Measurements from ENCODE around the gene IQCB1. TPM values are rescaled to one million over a fixed set of nuclear protein-coding genes. Genes with fewer than 3 reads are reported as not detected.

Gene IQCB1
- total RNA-seq, 4 donors from 2014 or later = 8.2 to 33.8 (median 23.3) TPM

- intact Hi-C loops (cut with DNase I) = no loop called here
- 74 to 78% methylated on average over 2 of the region's 2 CpGs for WGBS, 2 donors
- peaks cover 0 to 6% (median 0%) of the 10 kb centered on the region in 3 donors for H3K36me3 ChIP-seq
- H3K9me3 ChIP-seq = no peaks in the 10 kb centered on the region
- H3K27me3 ChIP-seq = no peaks in the 10 kb centered on the region
- H3K27ac ChIP-seq = no peak overlapping the region
- TF ChIP-seq POLR2A (IDR thresholded peaks at IDR 0.05) = no peak
- no peak for TF ChIP-seq CTCF (IDR thresholded peaks at IDR 0.05)
- no peak for DNase-seq
- no peak overlapping the region for H3K4me3 ChIP-seq
- H3K4me1 ChIP-seq = peaks cover 0 to 10% (median 3%) of the 10 kb centered on the region in 3 donors
These were observed 94.0 kb downstream of the IQCB1 start for GRCh38 chr3:121740896-121741295.

- H3K27me3 ChIP-seq = no peaks in the 10 kb centered on the region
- H3K4me1 ChIP-seq = peaks cover 0 to 4% (median 2%) of the 10 kb centered on the region in 3 donors
- peaks cover 0 to 6% (median 0%) of the 10 kb centered on the region in 3 donors for H3K36me3 ChIP-seq
- TF ChIP-seq CTCF (IDR thresholded peaks at IDR 0.05) (no peak), POLR2A (IDR thresholded peaks at IDR 0.05) (no peak)
- intact Hi-C loops (cut with DNase I) = no loop called here
- no peak overlapping the region for H3K27ac ChIP-seq
- H3K4me3 ChIP-seq = no peak overlapping the region
- no peaks in the 10 kb centered on the region for H3K9me3 ChIP-seq
- DNase-seq = no peak
These were observed 95.0 kb downstream of the IQCB1 start for GRCh38 chr3:121739902-121740301.

- TF ChIP-seq CTCF (IDR thresholded peaks at IDR 0.05) = no peak
- TF ChIP-seq POLR2A (IDR thresholded peaks at IDR 0.05) = no peak
- WGBS, 2 donors = 79 to 99% methylated on average over 4 of the region's 4 CpGs
- H3K27ac ChIP-seq = no peak overlapping the region
- H3K4me1 ChIP-seq = peaks cover 0 to 3% (median 2%) of the 10 kb centered on the region in 3 donors
- no peaks in the 10 kb centered on the region for H3K27me3 ChIP-seq
- no peaks in the 10 kb centered on the region for H3K36me3 ChIP-seq
- no peaks in the 10 kb centered on the region for H3K9me3 ChIP-seq
- intact Hi-C loops (cut with DNase I) = no loop called here
- H3K4me3 ChIP-seq = no peak overlapping the region
- DNase-seq = no peak
These were observed 97.2 kb downstream of the IQCB1 start for GRCh38 chr3:121737644-121738043.

GRCh38 chr3:121736112-121736511 is 98.7 kb downstream of the IQCB1 start:
- intact Hi-C loops (cut with DNase I) = no loop called here
- TF ChIP-seq POLR2A (IDR thresholded peaks at IDR 0.05) (no peak), CTCF (IDR thresholded peaks at IDR 0.05) (no peak)
- WGBS, 2 donors = 77 to 80% methylated on average over 3 of the region's 3 CpGs
- H3K27me3 ChIP-seq = no peaks in the 10 kb centered on the region
- H3K4me3 ChIP-seq = no peak overlapping the region
- peaks cover 0 to 17% (median 3%) of the 10 kb centered on the region in 3 donors for H3K4me1 ChIP-seq
- no peak for DNase-seq
- no peaks in the 10 kb centered on the region for H3K9me3 ChIP-seq
- H3K36me3 ChIP-seq = no peaks in the 10 kb centered on the region
- no peak overlapping the region for H3K27ac ChIP-seq

GRCh38 chr3:121735047-121735696 is 99.7 kb downstream of the IQCB1 start:
- DNase-seq = no peak
- Histone ChIP-seq H3K4me3 (no peak overlapping the region), H3K36me3 (no peaks in the 10 kb centered on the region), H3K9me3 (no peaks in the 10 kb centered on the region), H3K27ac (no peak overlapping the region), H3K27me3 (no peaks in the 10 kb centered on the region), H3K4me1 (peaks cover 0 to 25% (median 7%) of the 10 kb centered on the region in 3 donors)
- intact Hi-C loops (cut with DNase I) = no loop called here
- no peak for TF ChIP-seq POLR2A (IDR thresholded peaks at IDR 0.05)
- no peak for TF ChIP-seq CTCF (IDR thresholded peaks at IDR 0.05)
